ENCODE results near the gene MFNG.

The MFNG gene

DNA sequence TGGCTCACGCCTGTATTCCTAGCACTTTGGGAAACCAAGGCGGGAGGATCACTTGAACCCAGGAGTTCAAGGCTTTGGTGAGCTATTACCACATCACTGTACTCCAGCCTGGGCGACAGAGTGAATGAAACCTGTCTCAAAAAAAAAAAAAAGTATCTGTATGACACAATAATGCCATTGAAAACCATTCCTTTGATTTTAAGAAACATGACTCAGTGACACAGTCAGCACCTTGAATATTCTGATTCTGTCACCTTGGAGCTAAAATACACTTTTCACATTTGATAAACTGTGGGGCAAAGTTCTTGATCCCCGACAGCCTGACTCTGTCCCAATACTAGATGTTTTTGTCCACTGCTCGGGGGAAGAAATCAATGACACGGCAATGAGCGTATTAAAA, 42.2 kb downstream of the MFNG start:
- no peak for DNase-seq

DNA sequence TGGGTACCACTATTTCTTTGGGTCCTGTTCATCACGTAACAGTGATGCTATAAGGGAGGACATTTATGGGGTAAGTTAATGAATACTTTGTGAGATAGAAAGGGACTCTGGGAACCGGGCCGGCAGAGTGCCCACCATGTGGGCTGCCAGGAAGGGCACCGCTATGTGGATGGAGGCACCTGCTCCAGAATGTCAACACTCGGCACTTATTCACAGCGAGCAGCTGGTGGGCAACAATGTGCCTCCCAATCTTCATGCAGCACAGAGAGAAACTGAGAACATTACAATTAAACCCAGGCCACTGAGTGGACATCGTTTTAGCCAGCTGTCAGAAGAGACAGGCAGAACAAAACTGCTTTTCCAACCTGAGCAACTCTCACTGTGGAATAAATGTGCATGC, 43.1 kb downstream of the MFNG start:
- no peak for DNase-seq

DNA sequence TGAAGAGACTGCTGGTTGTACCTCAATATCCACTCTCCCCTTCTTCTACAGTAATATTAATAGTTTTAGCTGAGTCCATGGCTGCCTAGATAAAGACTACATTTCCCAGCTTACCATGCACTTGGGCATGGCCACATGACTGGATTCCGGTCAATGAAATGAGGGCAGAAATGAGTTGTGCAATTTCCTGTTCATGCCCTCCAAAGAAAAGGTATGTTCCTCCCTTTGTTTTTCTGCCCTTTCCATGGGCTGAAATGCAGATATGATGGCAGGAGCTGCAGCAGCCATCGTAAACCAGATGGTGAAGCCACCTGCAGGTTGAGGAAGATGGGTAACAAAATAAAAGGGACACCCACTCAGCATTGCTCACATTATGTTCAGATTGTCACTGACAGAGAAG, 43.6 kb downstream of the MFNG start:
- DNase-seq, result no peak

DNA sequence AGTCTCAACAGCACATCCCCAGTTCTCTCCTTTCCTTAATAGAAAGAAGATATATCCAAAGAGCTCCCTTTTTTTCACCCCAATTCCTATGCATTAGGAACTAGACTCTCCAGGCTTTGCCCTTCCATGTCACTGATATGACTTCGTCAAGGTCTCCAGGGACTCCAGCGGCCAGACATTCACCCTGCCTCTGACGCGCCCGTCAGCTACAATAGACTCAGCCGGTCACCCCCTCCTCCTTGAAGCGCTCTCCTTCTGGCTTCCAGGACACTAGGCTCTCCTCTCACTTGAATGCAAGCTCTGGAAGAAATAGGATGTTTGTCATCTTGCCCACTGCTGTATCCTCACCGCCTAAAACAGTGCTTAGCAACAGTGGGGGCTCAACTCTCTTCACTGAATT, 44.0 kb downstream of the MFNG start:
- no peak for DNase-seq

DNA sequence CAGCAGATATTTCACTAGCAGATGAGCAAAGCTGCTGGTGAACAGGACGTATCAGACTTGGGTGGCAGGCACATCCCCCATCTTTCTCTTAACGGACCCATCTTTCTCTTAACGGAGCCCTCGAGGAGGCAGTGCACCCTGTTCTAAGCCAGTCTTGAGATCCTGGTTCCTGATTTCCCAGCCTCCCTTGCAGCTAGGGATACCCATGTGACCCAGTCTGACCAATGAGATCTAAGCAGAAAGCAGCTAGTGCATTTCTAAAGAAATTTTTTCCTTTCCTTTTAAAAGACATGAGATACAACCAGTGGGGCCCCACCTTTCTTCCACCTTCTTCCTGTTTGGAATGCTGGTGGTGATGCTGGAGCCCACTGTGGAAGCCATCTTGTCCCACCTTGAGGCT, 45.3 kb downstream of the MFNG start:
- DNase-seq, result no peak

DNA sequence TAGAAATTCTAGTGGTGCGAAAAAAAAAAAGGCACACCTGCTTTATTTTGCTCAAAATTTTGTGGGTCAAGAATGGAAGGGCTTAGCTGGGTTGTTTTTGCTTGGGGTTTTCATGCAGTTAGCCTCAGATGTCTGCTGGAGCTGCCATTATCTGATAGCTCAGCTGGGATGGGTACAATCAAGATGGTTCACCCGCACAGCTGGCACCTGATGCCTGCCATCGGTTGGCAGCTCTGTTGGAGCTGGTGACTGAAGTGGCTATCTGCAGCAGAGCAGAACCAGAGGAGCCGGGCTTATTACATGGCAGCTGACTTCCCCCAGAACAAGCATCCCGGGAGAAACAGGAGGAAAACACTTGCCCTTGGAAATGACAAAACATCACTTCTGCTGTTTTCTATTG, 46.8 kb downstream of the MFNG start:
- DNase-seq, result no peak

DNA sequence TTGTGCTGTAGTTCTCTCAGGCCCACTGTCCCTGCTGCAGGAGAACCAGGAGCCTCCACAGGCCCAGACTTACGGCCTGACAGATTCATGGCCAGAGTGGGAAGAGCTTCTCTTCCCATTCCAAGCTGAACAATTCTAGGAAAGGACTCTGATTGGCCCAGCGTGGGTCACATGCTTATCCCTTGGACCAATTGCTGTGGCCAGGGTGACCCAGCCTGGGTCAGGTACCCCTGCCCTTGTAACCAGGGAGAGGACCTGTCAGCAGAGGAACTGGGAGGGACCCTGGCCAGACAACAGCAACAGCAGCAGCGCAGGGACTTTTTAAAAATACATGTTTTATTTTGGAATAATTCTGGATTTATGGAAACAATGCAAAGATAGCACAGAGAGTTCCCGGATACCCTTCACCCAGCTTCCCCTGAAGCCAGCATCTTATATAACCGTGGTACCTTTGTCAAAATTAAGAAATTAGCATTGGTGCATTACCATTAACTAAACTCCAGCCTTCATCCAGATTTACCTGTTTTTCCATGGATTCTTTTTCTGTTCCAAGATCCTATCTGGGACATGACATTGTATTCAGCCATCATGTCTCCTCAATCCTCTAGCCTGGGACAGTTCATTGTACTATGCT, 50.1 kb downstream of the MFNG start:
- DNase-seq, result no peak

DNA sequence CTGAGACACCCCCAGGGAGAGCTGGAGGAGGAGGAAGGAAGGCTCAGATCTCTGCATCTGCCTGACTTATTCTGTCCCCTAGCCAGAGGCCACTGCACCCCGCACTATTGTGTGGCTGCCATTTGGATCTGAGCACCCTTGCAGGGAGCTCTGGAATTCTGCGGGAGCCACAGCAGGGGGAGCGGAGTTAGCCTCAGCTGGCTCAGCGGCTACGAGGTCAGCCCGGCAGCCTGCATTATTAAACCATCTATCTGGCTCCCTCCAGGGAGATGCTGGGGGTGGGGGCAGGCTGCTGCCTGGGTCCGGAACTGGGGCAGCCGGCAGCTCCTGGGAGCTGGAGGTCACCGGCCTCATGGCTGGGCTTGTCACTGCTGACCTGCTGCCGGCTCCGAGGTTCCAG, 52.4 kb downstream of the MFNG start:
- DNase-seq, result no peak

DNA sequence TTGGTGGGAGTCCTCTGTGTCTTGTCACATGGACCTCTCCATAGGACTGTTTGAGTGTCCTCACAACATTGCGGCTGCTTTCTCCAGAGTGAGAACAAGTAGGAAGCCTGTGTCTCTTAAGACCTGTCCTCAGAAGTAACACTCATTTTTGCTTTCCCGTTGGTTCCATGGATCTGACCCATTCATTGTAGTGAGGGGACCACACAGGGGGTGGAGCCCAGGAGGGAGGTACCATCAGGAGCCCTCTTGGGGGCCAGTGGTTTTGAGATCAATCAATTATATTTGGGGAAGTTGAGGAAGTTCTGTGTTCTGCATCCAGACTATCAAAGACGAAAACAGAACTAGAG, 53.5 kb downstream of the MFNG start:
- no peak for DNase-seq

DNA sequence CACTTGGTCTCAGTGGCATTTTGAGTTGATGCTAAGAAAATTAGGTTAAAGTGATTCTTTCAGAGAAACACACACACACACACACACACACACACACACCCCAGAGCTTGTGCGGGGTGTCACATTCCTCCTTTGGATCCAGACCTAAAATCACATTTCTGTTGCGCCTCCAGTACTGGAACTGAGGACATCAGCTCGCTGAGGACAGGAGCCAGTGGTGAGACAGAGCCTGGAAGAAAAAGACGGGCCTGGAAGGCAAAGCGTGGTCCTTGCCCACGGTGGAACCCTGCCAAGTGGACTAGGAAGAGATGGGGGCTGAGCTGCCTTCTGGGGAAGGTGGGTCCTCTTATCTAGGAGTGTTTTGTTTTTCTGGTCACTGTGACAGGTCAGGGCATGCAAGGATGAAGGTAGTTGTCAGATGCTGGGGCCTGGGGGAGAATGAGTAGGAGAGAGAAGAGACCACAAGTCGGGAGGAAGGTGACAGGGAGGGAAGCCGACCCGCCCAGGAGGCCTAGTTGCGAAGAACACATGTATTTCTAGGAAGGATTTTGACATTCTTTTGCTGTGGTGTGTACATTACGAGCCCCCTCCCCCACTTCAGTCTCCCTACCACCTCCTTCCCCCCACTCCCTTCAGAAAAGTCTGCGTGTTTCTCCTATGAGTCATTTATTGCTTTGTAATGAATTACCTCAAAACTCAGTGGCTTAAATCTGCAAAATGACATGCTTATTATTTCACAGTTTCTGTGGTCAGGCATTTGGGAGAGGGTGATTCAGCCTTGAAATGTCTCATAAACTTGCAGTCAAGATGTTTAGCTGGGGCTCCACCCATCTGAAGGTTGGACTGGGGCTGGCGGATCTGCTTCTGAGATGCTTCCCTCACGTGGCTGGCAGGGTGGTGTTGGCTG, 54.1 kb downstream of the MFNG start:
- peak; percentile 49 for DNase-seq

DNA sequence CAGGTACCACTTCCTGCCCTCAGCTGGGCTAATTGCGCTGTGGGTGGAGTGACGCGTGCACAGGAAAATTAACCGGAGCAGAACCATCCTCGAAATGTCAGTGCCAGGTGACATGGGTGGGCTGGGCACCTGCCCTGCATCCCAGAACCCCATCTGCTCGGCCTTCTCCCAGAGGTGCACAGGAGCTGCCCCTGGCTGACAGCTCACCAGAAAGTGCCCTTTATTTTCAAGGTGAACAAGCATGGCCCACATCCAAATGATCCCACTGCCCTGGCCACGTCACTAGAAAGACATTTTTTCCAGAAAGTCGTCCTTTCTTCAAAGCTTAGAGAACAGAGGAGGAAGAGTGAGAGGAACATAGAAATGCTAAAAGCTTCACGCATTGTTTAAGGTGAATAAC, 54.8 kb downstream of the MFNG start:
- DNase-seq, result no peak

DNA sequence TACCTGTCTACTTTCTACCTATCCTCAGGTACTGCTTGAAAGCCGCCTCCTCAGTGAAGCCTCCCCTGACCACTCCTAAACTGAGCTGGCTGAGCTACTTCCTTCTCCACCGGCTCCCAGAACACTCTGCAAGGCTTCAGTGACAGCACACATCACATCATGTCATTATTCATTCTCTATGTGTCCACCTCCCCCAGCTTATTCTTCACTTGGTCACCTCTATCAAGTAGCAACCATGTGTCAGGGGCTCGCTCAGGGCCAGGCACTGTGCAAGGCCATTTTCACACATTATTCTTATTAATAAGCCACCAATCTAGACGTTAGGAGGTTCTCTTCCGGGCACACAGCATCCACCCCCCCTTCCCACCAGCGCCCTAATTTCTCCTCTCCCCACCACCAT, 55.2 kb downstream of the MFNG start:
- DNase-seq, result no peak

DNA sequence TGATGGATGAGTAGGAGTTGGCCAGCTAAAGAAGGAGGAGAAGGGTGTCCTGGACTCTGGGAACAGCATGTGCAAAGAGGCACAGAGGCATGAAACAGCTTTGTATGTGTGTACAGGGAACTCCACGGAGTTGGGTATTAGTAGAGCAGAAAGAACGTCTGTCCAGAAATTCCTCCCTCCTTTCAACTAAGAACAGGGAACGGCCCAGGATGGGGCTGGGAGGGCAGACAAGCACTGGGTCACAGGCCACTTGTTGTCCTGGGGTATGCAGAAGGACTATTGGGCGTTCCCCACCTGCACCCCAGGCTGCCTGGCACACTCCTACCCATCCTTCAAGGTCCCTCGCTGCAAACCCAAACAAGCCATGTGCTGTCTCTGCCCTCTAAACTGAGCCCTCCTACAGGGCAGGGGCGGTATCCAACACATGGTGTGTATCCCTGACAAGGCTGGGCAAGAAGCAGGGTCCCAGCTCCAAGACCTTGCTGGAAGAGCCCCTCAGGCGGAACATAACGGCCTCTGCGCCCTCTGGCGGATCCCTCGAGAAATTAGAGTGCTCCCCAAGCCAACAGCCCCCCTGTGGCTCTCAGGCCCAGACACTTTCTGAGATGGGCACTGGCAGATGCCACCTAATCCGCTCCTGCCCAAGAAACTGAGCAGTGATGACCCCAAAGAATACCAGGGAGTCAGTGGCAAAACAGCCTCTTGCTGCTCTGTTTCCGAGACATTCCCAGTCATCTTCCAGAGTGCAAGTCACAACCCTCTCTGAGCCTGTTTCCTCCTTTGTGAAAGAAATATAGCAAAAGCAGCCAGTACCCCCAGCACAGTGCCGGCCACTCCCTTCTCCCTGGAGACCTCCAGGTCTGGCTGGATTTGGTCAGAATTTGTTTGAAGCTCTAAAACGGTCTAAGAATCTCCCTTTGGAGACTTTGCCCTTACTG, 57.3 kb downstream of the MFNG start:
- DNase-seq, result no peak

DNA sequence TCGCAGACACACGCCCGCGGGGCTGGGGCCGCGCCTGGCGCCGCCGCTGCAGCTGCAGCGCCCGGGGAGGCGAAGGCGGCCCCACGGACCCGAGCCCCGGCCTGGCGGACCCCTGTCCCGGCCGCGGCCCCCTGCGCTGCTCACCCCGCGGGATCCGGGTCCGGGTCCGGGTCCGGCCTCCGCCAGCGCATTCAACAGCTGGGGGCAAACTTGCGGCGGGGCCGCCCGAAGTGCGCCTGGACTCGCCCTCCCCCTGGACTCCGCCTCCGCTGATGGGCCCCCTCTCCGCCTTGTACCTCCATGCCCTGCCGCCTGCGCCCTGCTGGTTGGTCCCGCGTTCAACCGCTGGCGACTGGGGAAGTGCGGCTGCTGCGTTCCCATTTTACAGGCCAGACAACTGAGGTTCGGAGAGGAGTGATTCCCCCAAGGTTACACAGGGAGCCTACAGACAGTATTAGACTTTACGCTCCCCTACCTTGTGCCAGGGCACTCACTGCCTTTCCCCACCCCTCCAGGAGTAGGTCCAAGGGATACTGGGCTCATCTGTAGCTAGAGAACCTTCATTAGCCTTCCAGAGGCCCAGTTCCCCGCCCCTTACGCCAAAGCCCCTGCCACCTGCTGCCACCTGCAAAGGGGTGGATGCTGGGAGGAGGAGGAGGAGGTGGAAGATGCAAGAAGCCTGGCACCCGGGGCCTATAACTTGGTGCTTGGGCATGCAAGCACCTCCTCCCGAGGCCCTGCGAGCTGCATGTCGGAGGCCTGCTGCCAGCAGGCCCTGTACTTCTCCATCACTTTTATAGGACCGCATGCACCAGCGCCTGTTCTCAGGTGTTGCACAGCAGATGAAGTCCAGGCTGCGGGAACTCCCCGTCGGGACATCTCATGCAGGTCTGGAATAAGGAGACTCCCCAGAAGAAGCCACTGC, 58.2 kb downstream of the MFNG start:
- DNase-seq, result no peak

DNA sequence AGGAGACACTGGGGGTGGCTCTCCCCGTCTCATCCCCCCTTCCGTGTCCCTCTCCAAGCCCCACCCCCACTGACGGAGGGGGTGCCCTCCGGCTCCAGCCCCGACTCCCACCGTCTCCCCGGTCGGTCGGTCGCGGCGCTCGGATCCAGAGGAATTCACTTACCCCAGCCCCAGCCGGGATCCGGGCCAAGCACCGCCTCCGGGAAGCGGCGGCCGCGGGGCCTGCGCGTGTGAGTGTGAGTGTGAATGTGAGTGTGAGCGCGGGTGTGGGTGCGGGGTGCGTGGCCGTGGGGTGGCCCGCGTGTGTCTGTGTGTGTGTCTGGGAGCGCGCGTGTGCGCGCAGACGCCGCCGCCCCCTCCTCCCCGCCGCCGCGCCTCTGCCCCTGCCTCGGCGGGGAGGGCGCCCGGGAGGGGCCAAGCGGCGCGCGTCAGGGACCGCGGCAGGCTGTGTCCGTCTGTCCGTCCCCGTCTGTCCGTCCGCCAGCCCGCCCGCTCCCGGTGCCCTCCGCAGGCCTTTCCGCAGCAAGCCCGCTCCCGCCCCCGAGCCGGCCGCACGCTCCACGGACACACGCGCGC, 59.0 kb downstream of the MFNG start, which contains the start of gene ELFN2:
Gene ELFN2, minus strand, starts transcription at position 345 of the 576 bp plus-strand sequence. CDS start 51,945 bp downstream, outside the sequence.
- no peak for DNase-seq

DNA sequence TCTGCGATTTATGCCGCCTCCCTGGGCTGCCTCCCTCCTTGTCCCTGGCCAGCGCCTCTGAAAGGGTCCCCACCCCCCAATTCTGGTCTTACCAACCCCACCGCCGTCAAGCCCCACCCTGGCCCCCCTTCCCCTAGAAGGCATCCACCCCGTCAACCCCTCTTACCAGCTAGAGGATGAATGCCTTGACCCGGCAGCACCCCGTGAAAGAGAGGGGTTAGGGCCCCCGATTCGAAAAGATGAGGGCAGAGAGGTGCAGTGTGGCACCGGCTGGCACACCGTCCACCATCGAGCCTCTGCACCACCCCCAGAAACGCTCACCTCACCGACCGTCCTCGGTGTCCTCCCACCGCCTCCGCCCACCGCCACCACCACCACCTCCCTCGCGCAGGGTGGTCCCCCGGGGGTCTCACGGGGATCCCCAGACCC, 59.5 kb downstream of the MFNG start:
- DNase-seq, result no peak

DNA sequence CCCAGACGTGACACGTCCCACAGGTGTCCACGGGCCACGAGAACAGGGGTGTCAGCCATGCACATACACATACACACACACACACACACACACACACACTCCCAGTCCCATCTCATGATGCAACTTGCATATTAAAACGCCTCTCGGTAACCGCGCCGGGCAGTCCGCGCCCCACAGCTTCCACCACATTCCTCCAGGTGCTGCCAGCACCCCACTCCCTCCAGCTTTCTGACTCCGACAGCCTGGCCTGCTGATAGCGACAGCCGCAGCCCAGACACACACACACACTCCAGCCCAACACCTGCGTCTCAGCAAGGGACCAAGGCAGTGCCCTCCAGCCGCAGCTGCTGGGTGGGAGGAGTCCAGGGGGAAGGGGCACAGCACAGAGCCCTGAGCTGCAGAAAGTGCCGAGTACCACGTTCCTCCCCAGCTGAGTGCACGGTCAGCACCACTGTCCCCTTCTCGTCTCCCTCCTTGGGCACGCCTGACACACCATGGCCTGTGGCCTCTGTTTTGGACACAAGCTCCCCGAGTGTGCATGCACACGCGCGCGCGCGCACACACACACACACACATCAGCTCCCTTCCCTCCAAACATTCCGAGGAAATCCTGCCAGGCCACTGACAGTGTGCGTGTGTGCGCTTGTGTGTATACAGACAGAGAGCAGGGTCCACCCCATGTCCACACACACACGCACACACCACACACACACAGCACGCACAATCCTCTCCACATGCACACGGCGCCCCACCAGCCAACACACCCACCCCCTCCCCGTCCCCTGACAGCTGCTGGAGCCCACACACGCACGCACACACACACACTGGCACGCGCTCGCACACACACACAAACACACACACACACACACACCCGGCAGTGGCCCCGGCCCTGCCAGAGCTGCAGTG, 60.1 kb downstream of the MFNG start:
- DNase-seq, result no peak

DNA sequence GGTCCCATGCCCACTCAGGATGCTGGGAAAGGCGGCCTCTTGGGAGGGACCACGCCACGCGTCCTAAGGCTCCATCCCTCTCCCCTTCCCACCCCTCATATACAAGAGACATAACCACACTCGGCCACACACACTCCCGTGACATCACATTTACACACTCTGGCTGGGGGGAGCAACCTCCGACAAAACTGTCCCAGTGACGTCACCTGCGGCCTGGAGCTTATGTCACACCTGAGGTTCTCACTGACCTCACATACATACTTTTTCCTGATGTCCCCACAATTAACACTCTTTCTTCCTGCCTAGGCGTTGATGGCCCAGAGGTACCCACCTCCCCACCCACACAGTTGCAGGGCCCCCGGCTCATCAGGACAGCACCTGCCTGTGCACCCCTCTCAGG, 60.8 kb downstream of the MFNG start:
- no peak for DNase-seq

DNA sequence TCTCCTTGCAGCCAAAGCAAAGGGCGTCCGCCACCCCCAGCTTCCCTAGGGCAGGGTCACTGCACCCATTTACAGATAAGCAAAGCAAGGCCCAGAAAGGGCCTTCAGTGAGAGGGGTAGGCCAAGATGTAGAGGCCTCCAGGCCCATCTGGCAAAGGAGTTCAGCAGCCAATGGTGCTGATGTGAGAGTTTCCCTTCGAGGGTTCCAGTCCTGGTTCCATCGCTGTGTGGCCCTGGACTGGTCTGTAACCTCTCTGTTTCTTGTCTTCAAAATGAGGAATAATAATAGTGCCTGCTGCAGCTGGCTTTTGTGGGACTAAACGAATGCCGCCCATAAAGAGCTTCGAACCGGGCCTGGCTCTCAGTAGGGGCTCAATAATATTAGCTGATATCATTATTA, 62.9 kb downstream of the MFNG start:
- no peak for DNase-seq

DNA sequence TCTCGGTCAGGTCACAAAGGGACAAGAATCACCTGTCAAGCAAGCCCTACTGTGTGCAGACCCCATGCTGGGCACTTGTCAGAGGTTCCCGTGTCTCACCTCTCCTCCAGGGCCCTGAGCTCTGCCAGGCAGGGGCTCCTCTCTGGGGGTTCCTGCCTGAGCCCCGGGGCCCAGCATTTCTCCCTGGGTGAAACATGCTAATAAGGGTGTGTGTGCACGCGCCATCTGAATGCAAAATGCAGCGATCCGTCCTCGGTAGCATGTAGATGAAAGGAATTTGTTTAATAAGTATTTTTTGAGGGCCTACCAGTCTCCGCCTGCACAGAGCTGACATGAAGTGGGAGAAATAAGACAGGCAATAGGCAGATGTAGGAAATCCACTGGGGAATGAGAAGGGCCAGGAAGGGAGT, 64.7 kb downstream of the MFNG start:
- DNase-seq, result no peak
